Nephron (organoid): Measurements from ENCODE around the gene CCDC24.

Experiments used
- H3K27ac Mint-ChIP-seq, 3 experiments: 2 replicates each; pipeline ENCODE4 v1.8.0; 2020; ENCODE audit warnings: mixed read lengths in 3 of 3, mild to moderate bottlenecking in 2 of 3, moderate library complexity in 1 of 3
- H3K27me3 Mint-ChIP-seq: 2 replicates; pipeline ENCODE4 v1.8.0; 2021; ENCODE audit warnings: low read depth, mild to moderate bottlenecking, moderate library complexity, mixed read lengths
- H3K36me3 Mint-ChIP-seq: 2 replicates; pipeline ENCODE4 v1.8.0; 2020; ENCODE audit warnings: low read depth, mixed read lengths
- H3K4me1 Mint-ChIP-seq: 2 replicates; pipeline ENCODE4 v1.8.0; 2020; ENCODE audit warnings: mixed read lengths
- H3K4me3 Mint-ChIP-seq, 3 experiments: 2 replicates each; pipeline ENCODE4 v1.8.0; 2020; ENCODE audit warnings: mild to moderate bottlenecking in 3 of 3, mixed read lengths in 3 of 3, moderate library complexity in 2 of 3
- H3K9me3 Mint-ChIP-seq: 2 replicates; pipeline ENCODE4 v1.8.0; 2020; ENCODE audit warnings: mixed read lengths
- CTCF ChIP-seq, 3 experiments: fragments of 200-600 bp; sonication (generic); IDR thresholded peaks; one replicate each; pipeline ENCODE4 v1.5.0; 2021; ENCODE audit warnings: antibody characterized with exemption in 3 of 3; ENCODE audit not compliant: unreplicated experiment in 3 of 3

The CCDC24 gene

GRCh38 chr1:43979528-43980254 is 11.7 kb upstream of the CCDC24 start:
- H3K9me3 Mint-ChIP-seq, result no peaks in the 10 kb centered on the region
- H3K27ac Mint-ChIP-seq, result peak overlapping the region in 2 of 3 experiments; percentile 72 to 75
- H3K4me3 Mint-ChIP-seq, result peak overlapping the region; percentile 89 to 93 (median 93)
- H3K4me1 Mint-ChIP-seq, result peaks cover 52% of the 10 kb centered on the region
- no peaks in the 10 kb centered on the region for H3K27me3 Mint-ChIP-seq
- H3K36me3 Mint-ChIP-seq, result peaks cover 38% of the 10 kb centered on the region
- TF ChIP-seq CTCF (IDR thresholded peaks at IDR 0.05; ENCODE audit: unreplicated experiment in 3 of 3), result no peak

GRCh38 chr1:43980255-43981134 is 10.9 kb upstream of the CCDC24 start:
- H3K4me3 Mint-ChIP-seq, result peak overlapping the region; percentile 89 to 93 (median 93)
- TF ChIP-seq CTCF (IDR thresholded peaks at IDR 0.05; ENCODE audit: unreplicated experiment in 3 of 3), result no peak
- H3K36me3 Mint-ChIP-seq, result peaks cover 39% of the 10 kb centered on the region
- H3K27me3 Mint-ChIP-seq, result no peaks in the 10 kb centered on the region
- H3K9me3 Mint-ChIP-seq, result no peaks in the 10 kb centered on the region
- peaks cover 52% of the 10 kb centered on the region for H3K4me1 Mint-ChIP-seq
- peak overlapping the region; percentile 1 to 75 (median 72) for H3K27ac Mint-ChIP-seq

- Mint-ChIP-seq H3K4me3 (peak overlapping the region; percentile 13 to 93 (median 89)), H3K9me3 (no peaks in the 10 kb centered on the region), H3K27me3 (no peaks in the 10 kb centered on the region), H3K4me1 (peaks cover 48% of the 10 kb centered on the region), H3K27ac (no peak overlapping the region), H3K36me3 (peaks cover 45% of the 10 kb centered on the region)
- TF ChIP-seq CTCF (IDR thresholded peaks at IDR 0.05; ENCODE audit: unreplicated experiment in 3 of 3), result no peak
Observed at GRCh38 chr1:43981135-43981491, 10.3 kb upstream of the CCDC24 start.

- TF ChIP-seq CTCF (IDR thresholded peaks at IDR 0.05; ENCODE audit: unreplicated experiment in 3 of 3), result no peak
- Mint-ChIP-seq H3K4me1 (peaks cover 43% of the 10 kb centered on the region), H3K9me3 (no peaks in the 10 kb centered on the region), H3K4me3 (peak overlapping the region in 2 of 3 experiments; percentile 35 to 93), H3K36me3 (peaks cover 45% of the 10 kb centered on the region), H3K27ac (no peak overlapping the region), H3K27me3 (no peaks in the 10 kb centered on the region)
Observed at GRCh38 chr1:43981636-43982035, 9.8 kb upstream of the CCDC24 start.

- Mint-ChIP-seq H3K36me3 (peaks cover 40% of the 10 kb centered on the region), H3K4me1 (peaks cover 38% of the 10 kb centered on the region), H3K4me3 (peak overlapping the region; percentile 12 to 58 (median 35)), H3K27ac (peak overlapping the region in 1 of 3 experiments; percentile 79), H3K9me3 (no peaks in the 10 kb centered on the region), H3K27me3 (no peaks in the 10 kb centered on the region)
- TF ChIP-seq CTCF (IDR thresholded peaks at IDR 0.05; ENCODE audit: unreplicated experiment in 3 of 3), result no peak
Observed at GRCh38 chr1:43982241-43982640, 9.2 kb upstream of the CCDC24 start.
